Fibroblast of skin of back (primary cell): ENCODE data around the gene ANKRD45. TPM values are rescaled to one million over a fixed set of nuclear protein-coding genes. Genes with fewer than 3 reads are reported as not detected.
A peak's percentile ranks its signal among the peaks of the same experiment; 100 is the strongest.
"Not testable (repeated sequence)": the region's sequence is repeated elsewhere in the genome, so short reads cannot be mapped to it uniquely, and the experiment has no call there.

Experiments
- DNase-seq: peaks from one replicate; pipeline ENCODE4 v3.0.0-alpha.2; 2013
- polyA plus RNA-seq, 2 experiments: library from polyadenylated mRNA; unstranded; fragments of 120-200 nt; gene quantifications; one replicate each; pipeline ENCODE4 v1.2.1, GENCODE V29; 2013; ENCODE audit not compliant: insufficient read length in 2 of 2

ANKRD45 gene, protein sequence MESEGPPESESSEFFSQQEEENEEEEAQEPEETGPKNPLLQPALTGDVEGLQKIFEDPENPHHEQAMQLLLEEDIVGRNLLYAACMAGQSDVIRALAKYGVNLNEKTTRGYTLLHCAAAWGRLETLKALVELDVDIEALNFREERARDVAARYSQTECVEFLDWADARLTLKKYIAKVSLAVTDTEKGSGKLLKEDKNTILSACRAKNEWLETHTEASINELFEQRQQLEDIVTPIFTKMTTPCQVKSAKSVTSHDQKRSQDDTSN
- polyA plus RNA-seq (2013, experiment 1 of 2; ENCODE audit: insufficient read length): 0.17 TPM
- polyA plus RNA-seq (2013, experiment 2 of 2; ENCODE audit: insufficient read length): 0.17 TPM

DNA sequence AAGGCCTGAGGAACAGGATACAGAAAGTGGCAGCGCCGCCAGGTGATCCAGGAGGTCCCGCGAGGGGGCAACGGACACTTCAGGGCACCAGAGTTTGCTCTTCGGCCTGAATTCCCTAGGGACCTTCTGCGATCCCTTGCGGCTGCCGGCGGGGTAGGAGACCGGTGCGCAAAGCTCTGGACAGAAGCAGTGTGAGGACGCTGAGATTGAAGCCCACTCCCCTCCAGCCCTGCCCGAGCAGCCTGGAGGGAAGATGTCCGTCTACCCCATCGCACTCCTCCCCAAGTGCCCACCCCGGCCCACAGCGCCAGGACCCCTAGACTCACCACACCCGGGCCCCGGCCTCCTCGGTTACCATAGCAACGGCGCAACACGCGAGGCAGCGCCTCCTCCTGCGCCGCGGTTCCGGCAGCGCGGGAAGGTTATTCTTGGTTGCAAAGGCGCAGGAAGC is at the start of gene ANKRD45:
Gene ANKRD45 (minus strand): TSS at position 361 of the 451 bp plus-strand sequence. CDS start 10,433 bp downstream, outside the sequence.
- peak; percentile 46 for DNase-seq

DNA sequence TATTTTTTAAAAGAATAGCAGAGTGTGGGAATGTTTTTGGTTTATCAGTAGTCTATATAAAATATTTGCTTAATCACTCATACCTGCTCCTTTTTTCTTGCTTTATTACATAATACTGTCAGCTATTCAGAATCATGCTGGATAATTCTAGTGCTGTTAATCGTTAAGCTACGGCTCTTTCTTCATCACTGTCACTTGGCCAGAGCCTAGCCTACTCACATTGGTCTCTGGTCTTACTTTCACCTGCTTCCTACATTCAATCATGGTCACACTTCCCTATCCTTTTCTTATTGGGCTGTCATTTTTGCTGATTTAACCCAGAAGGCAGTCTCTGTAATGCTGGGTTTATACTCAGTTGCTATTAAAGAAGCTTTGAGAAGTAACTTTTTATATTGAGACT is 47.6 kb upstream of the ANKRD45 start:
- no peak for DNase-seq

DNA sequence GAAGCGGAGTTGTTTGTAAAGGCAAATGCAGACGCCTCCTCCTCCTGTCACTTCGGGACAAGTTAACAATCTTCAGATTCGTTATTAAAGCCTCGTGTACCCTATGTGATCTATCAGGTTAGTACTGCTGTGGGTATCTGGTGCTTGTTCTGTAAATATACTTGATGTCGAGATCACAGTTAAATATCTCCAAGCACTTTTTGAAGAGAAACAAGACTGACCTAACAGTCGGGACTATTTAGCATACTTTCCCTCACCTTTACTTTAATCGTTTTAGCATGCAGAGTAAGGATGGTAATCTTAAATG is 45.8 kb upstream of the ANKRD45 start:
- no peak for DNase-seq

DNA sequence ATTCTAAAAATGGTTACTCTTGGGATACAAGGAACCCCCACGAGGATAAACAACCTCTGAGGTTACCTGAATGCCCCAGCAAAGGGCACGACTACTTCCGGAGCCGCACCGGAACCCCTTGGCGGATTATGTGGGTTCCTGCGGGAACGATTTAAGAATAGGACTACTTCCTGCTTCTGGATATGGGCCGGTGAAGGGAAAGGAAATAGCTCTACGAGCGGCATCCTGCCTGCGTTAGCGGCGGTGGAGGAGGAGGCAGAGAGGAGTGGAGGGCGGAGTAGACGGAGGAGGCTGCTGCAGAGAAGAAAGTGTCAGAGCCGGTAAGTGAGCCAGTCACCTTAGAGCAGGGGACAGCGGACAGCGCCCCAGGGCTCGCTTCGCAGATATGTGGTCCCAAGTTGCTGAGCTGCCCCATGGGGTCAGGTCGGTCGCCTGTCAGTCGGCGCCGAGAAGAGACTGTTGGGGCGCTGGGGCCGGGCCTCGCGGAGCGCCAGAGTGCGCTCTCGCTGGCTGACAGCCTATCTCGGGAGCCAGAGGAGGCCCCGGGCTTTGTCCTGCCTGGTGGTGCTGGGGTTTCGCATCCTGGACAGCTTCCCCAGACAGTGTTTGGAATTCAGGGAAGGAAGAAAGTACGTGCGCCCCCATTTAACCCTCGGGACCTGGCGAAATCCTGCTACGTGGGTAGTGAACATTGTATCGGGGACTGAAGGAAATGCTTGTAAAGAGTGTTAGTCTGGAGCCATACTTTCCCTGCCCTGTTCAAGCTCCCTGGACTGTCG is 45.3 kb upstream of the ANKRD45 start, which contains the start of gene KLHL20:
Gene KLHL20 (plus strand): TSS at position 223 of the 779 bp plus-strand sequence. CDS start 1,063 bp downstream, outside the sequence.
- peak; percentile 92 for DNase-seq

DNA sequence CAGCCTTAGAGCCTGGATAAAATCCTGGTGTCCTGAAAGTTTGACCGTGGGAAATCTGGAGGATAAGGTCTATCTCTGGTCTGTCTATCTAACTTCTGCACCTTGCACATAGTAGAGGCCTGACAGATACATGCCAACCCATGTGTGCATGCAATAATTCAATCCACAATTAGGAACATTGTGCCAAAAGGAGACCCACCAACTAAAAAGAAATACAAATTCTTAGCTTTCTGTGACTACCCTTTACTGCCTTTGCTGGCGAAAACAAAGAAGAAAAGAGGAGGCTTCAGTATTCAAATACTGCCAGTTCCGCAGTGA is 44.7 kb upstream of the ANKRD45 start:
- no peak for DNase-seq

DNA sequence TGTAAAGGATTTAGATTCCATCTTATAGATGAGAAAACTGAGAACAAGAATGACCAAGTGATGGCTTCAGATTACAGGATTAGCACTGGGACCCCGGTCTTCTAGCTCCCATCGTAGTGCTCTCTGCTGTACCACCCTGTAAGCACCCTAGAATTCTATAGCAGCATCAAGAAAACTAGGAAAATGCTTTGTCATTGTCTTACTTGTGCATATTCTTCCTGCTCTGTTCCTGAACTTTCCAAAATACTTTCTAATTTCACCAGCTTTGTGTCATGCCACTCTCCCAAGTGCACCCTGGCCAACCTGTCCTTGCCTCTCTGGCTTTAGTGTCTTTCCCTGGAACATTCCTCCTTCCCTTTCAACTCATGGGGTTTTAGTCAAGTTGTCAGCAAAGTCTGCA is 39.1 kb upstream of the ANKRD45 start:
- DNase-seq: no peak

DNA sequence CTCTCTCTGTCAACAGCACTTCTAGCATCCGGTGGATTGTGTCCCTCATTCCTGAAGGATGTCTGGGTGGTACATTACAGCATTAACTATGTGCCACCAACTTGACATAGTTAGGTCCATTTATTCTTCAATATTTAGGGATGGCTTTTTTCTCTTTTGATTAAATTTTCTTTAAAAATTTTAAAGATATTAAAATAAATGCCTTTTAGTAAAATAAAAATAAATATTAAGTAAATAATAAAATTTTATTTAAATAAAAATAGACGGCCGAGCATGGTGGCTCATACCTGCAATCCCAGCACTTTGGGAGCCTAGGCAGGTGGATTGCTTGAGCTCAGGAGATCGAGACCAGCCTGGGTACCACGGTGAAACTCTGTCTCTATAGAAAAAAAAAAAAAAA is 35.5 kb upstream of the ANKRD45 start:
- no peak for DNase-seq

DNA sequence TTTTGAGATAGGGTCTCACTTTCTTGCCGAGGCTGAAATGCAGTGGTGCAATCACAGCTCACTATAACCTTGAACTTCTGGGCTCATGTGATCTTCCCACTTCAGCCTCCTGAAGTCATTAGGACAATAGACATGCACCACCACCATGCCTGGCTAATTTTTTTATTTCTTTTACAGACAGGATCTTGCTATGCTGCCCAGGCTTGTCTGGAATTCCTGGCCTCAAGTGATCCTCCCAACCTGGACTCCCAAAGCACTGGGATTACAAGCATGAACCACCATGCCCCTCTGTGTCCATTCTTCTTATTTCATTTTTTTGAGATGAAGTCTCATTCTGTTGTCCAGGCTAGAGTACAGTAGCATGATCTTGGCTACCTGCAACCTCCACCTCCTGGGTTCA is 33.1 kb upstream of the ANKRD45 start:
- DNase-seq: no peak

DNA sequence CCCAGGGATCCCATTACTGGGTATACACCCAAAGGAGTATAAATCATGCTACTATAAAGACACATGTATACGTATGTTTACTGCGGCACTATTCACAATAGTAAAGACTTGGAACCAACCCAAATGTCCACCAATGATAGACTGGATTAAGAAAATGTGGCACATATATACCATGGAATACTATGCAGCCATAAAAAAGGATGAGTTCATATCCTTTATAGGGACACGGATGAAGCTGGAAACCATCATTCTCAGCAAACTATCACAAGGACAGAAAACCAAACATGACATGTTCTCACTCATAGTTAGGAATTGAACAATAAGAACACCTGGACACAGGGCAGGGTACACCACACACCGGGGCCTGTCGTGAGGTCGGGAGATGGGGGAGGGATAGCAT is 31.6 kb upstream of the ANKRD45 start:
- DNase-seq: not testable (repeated sequence)

DNA sequence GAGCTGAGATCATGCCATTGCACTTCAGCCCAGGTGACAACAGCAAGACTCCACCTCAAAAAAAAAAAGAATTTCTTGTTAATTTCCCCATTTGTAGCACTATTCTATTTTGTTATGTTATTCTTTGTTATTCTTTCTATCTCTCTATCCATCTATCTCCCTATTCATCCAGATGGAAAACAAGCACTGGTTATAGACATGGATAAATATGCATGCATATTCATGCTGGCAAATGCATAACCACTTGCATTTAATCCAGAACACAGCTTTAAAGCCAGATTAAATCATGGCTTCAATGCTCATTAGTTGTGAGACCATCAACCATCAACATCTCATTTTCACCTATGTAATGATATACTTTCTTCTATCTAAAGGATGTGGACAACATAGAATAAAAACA is 23.6 kb upstream of the ANKRD45 start:
- DNase-seq: no peak

DNA sequence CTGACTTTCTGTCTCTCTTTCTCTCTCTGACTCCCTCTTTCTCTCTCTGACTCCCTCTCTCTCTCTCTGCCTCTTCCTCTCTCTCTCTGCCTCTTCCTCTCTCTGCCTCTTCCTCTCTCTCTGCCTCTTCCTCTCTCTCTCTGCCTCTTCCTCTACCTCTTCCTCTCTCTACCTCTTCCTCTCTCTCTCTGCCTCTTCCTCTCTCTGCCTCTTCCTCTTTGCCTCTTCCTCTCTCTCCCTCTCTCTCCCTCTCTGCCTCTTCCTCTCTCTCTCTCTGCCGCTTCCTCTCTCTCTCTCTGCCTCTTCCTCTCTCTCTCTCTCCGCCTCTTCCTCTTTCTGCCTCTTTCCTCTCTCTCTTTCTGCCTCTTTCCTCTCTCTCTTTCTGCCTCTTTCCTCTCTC is 18.6 kb upstream of the ANKRD45 start:
- no peak for DNase-seq

DNA sequence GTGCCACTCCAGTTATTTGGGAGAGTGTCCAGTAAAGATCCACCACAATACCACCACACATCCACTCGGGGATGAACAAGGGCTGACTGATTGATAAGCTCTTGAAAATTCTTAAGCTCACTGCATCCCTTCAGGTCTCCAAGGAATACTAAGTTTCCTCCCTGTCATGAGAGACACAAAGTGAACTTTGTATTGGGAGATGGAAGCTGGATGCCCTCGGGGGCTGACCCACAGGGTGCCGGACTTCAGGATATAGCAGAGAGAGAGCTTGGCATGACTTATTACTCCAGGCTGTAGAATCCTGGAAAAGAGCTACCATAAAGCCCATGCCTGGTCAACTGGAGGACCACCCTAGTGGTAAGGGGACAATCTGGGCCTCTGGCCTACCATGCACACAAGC is 15.5 kb upstream of the ANKRD45 start:
- DNase-seq: not testable (repeated sequence)

DNA sequence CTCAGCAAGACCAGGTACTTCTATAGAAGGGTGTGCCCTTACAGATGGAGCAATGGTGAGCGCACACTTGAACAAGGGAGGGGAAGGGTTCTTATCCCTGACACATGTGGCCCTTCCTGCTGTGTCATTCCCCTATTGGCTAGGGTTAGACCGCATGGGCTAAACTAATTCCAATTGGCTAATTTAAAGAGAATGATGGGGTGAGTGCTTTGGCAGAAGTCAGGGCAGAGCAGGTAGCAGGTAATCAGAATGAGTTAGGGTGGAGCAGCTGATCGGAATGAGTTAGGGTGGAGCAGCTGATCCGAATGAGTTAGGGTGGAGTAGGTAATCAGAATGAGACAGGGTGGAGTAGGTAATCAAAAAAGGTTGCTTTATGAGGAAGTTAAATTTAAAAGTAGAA is 14.2 kb upstream of the ANKRD45 start:
- not testable (repeated sequence) for DNase-seq

DNA sequence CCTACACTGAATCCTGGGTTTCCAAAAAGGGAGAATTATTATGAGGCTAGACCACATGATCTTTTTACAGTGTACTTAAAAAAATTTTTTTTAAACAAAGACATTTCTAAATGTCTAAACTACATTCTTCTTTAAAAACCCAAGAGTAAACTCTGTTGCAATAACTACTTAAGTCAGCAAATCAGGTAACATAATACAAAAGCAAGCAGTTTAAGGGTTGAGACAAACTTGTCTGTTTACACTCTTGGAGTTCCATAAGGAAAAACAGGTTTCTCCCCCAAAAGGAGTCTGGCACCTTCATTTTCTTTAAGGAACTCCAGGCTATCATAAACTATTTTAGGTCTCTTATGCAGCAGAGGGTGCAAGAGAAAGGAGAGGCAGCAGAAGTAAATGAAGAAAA is 12.5 kb upstream of the ANKRD45 start:
- no peak for DNase-seq

DNA sequence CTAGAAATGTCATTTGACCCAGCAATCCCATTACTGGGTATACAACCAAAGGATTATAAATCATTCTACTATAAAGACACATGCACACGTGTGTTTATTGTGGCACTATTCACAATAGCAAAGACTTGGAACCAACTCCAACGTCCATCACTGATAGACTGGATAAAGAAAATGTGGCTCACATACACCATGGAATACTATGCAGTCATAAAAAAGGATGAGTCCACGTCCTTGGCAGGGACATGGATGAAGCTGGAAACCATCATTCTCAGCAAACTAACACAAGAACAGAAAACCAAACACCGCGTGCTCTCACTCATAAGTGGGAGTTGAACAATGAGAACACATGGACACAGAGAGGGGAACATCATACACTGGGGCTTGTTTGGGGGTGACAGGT is 10.5 kb upstream of the ANKRD45 start:
- not testable (repeated sequence) for DNase-seq

DNA sequence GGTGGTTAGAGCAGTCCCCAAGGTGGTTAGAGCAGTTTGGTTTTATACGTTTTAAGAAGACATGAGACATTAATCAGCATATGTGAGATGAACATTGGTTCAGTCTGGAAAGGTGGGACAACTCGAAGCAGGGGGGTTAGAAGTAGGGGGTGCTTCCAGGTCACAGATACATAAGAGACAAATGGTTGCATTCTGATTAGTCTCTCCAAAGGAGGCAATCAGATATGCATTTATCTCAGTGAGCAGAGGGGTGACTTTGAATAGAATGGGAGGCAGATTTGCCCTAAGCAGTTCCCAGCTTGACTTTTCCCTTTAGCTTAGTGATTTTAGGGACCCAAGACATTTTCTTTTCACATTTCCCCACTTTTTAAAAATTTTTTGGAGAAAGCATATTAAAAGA is 4.8 kb upstream of the ANKRD45 start:
- DNase-seq: not testable (repeated sequence)

DNA sequence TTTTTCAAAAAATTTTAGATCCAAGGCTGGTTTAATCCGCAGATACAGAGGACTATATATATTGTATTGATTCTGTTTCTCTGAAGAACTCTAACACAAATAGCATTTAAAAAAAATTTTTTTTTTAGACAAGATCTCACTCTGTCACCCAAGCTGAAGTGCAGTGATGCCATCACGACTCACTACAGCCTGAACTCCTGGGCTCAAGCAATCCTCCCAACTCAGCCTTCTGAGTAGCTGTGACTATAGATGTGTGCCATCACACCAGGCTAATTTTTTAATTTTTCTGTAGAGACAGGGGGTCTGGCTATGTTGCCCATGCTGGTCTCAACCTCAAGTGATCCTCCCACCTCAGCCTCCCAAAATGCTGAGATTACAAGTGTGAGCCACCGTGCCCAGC is 3.0 kb downstream of the ANKRD45 start:
- peak; percentile 52 for DNase-seq

DNA sequence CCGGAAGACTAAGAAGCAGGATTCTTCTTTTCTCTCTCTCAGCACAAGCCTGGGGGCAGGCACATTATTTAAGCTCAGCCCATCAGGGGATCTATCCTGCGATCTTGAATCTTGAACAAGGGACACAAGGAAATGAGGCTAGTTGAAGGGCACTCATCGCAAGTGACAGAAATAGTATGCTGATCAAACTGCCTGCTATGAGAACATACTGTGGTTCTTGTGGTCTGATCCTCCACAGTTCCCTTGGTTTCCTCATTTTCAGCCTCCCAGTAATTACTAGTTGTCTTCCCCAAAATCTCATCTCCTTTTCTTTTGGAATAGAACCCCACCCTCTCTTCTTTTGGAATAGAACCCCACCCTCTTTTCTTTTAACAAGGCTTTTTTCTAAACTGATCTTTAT is 6.5 kb downstream of the ANKRD45 start:
- DNase-seq: no peak

DNA sequence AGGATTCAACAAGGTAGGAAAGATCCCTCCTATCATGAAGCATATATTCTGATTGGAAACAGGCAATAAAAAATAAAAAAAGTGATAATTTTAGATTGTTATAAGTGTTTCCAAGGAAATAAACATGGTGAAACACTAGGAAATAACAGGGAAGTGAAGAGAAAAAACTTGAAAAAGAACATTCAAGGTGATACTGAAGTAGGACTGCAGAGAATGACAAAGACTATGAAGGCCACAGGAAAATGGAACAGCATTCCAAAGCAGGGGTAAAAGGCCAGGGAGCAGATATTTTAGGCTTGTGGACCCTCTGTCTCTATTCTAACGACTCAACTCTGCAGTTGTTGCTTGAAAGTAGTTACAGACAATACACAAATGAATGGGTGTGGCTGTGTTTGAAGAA is 7.9 kb downstream of the ANKRD45 start:
- DNase-seq: no peak

DNA sequence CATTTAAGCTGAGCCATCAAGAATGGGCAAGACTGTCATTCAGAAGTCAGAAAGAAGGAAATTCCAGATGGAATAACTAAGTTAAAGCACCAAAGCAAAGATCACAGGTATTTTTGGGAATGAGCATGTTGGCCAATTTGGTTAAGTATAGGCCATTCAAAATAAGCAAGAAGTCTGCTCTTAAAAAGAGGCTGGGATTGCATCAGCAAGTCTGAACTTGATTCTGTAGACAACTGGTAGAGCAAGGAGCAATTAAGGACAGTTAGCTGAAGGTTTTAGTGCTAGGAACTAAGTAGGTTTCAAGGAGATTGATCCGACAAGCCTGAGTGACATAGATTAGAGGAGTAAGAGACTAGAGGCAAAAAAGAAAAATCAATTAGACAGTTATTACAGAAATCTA is 8.4 kb downstream of the ANKRD45 start:
- no peak for DNase-seq

DNA sequence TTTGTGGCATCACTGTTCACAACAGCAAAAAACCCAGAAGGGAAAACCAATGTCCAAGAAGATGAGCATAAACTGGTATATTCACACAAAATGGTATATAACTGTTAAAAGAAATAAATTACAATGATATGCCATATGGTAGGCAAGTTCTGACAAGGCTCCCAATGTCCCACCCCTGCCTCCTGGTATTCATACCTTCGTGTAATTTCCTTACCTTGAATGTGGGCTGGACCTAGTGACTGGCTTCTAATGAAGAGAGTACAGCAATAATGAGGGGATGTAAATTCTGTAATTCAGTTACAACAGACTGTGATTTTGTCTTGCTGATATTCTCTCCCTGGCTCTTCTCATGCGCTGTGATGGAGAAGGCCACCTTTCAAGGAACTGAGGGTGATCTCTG is 9.3 kb downstream of the ANKRD45 start:
- DNase-seq: no peak

DNA sequence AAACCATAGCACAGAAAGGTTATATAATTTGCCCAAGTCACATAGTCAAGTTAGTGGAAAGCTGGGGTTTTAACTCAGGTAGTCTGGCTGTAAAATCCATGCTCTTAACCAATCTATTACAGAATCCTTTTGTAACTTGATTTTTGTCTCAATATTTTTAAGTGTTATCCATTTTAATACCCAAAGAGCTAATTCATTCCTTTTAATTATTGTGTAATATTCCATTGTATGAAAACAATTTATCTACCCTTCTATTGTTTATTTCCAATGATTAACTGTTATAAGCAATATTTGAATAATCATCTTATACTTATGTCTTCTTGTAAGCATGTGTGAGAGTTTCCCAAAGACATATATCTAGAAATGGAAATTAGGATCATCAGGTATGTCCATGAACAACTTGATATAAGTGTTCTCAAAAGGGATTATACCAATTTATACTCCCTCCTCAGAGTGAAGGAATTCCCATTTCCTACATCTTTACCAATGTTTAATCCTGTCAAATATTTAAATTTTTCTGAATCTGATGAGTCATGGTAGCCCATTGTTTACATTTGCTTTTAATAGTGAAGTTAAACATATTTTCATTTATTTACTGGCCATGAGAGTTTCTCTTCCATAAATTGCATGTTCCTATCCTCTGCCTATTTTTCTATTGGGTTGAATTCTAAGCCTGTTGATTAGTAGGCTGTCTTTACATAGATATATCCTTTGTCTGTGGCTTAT is 20.6 kb downstream of the ANKRD45 start:
- peak; percentile 5 for DNase-seq

DNA sequence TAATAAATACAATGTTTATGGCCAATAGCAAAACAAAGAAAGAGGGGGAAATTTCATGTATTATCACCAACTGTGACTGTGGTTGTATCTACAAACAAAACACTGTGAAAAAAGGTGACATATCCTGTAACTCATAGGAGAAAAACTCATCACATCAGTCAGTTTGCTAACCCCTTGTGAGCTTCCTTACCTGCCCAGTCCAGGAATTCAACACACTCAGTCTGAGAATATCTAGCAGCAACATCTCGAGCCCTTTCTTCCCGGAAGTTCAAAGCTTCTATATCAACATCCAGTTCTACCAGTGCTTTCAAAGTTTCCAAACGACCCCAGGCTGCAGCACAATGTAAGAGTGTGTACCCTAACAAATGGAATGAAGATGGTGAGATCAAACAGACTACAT is 23.0 kb downstream of the ANKRD45 start:
- no peak for DNase-seq
